GM13976 (cell line): Measurements from ENCODE around the gene STK11IP.

Experiments used
- DNase-seq: peaks from one replicate; pipeline ENCODE4 v3.0.0; 2012; ENCODE audit warnings: low spot score
- in situ Hi-C: fragments of 300-500 bp; cut with MboI; formaldehyde crosslinking; loops from one replicate; pipeline ENCODE4 v1.12.0; 2022; ENCODE audit warnings: low sequenced_read_pairs, mixed read lengths, inconsistent platforms; ENCODE audit not compliant: unreplicated experiment
- TF ChIP-seq, protein P1 (sequence below): IDR thresholded peaks from 2 replicates; pipeline ENCODE4 v1.5.1; 2012; ENCODE audit warnings: borderline replicate concordance, mild to moderate bottlenecking; ENCODE audit not compliant: insufficient read depth; ENCODE audit errors: extremely low read depth, missing control alignments, control extremely low read depth

STK11IP gene

GRCh38 chr2:219638948-219639755, 41.5 kb downstream of the STK11IP start:
- peak; percentile 15 for DNase-seq
- in situ Hi-C loops, result no loop called here
- TF ChIP-seq, protein P1, sequence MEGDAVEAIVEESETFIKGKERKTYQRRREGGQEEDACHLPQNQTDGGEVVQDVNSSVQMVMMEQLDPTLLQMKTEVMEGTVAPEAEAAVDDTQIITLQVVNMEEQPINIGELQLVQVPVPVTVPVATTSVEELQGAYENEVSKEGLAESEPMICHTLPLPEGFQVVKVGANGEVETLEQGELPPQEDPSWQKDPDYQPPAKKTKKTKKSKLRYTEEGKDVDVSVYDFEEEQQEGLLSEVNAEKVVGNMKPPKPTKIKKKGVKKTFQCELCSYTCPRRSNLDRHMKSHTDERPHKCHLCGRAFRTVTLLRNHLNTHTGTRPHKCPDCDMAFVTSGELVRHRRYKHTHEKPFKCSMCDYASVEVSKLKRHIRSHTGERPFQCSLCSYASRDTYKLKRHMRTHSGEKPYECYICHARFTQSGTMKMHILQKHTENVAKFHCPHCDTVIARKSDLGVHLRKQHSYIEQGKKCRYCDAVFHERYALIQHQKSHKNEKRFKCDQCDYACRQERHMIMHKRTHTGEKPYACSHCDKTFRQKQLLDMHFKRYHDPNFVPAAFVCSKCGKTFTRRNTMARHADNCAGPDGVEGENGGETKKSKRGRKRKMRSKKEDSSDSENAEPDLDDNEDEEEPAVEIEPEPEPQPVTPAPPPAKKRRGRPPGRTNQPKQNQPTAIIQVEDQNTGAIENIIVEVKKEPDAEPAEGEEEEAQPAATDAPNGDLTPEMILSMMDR, result no peak

DNA sequence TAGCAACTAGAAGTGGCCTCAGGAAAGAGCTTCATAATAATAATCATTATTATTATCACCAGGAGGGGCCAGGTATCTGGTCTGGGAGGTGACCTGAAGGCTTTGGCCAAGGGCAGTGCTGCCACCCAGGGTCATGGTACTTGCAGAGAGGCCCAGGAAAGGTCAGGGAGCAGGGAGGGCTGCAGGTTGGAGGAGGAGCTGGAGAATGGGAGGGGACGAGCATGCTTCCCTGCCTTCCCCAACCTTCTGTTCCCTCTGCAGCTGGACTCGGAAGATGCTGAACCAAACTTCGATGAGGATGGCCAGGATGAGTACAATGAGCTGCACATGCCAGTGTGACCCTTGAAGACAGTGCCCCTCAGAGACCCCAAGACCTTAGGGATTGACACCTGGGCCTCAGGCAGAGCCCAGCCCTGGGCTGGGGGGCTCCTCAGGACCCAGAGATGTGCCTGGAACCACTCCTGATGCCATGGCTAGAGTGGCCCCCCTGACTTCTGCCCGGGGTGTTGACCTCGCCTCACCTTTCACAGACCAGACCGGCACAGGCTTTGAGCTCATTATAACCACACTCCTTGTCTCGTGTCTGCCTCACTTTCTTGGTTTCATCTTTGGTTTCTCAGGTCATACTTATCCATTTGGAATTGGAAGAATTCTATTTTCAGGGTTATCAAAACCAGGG, 43.9 kb downstream of the STK11IP start:
- DNase-seq, result no peak
- in situ Hi-C loops, result no loop called here
- TF ChIP-seq, protein P1, result no peak

- in situ Hi-C loops, result no loop called here
- no peak for DNase-seq
- TF ChIP-seq, protein P1, result no peak
These were observed 44.4 kb downstream of the STK11IP start for GRCh38 chr2:219642069-219642454.

DNA sequence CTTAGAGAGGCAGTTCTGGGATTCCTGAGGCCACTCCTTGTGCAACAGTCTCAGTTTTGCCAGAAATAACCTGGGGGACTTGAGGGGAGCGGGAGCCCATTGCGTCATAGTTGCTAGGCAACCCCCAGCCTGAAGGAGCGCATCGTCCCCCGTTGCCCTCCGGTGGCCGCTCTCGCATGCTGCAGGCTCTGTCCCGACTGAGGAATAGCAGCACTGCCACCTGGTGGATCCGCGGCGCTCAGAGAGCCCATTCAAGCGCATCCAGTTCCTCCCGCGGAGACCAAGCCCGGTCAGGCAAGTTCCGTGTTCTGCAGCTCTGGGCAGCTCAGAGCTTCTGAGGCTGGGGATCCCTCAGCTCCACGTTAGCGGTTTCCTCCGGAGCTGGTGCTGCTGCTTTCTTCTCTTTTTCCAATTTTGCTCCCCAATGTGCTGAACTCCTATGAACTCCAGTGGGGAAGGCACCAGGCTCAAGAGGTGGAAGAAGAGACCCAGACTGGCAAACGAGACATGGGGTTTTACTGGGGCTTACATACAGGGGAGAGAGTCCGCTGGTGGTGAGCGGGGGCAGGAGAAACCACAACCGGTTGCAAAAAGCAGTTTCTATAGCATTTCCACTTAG, 44.9 kb downstream of the STK11IP start:
- in situ Hi-C loops, result no loop called here
- TF ChIP-seq, protein P1, result peak; percentile 97
- DNase-seq, result peak; percentile 95

- no peak for DNase-seq
- TF ChIP-seq, protein P1, result no peak
- in situ Hi-C loops, result no loop called here
These were observed 45.4 kb downstream of the STK11IP start for GRCh38 chr2:219643084-219643473.

GRCh38 chr2:219643788-219644398, 46.2 kb downstream of the STK11IP start:
- TF ChIP-seq, protein P1, result no peak
- in situ Hi-C loops, result no loop called here

More at GRCh38 chr2:219643788-219644398, 46.2 kb downstream of the STK11IP start:
- DNase-seq, result no peak
